ENCODE measurements around the gene CREM. TPM values are rescaled to one million over a fixed set of nuclear protein-coding genes. Genes with fewer than 3 reads are reported as not detected.
A peak's percentile ranks its signal among the peaks of the same experiment; 100 is the strongest.

CREM gene
- total RNA-seq, 2 experiments from 2014 or later, result 102 to 192 TPM

- peak; percentile 3 for DNase-seq
- CTCF ChIA-PET, result interaction anchor here (0.7 to 1.6 kb wide), 2 partner anchors 118 to 388 kb away, joined by 3 read pairs; no protein-coding TSS in a partner anchor
- Mint-ChIP-seq H3K4me1 (no peaks in the 10 kb centered on the region), H3K27me3 (peaks cover 6% of the 10 kb centered on the region), H3K9me3 (ENCODE audit: low read depth) (no peaks in the 10 kb centered on the region), H3K4me3 (no peak overlapping the region), H3K27ac (no peak overlapping the region), H3K36me3 (no peaks in the 10 kb centered on the region)
- no peak for ATAC-seq
These were observed 14.1 kb upstream of the CREM start for GRCh38 chr10:35112571-35112970.

- Mint-ChIP-seq H3K4me3 (no peak overlapping the region), H3K27ac (no peak overlapping the region), H3K9me3 (ENCODE audit: low read depth) (no peaks in the 10 kb centered on the region), H3K4me1 (peaks cover 13% of the 10 kb centered on the region), H3K27me3 (peaks cover 10% of the 10 kb centered on the region), H3K36me3 (no peaks in the 10 kb centered on the region)
- ATAC-seq, result no peak
- no peak for DNase-seq
- CTCF ChIA-PET, result interaction anchor here (0.5 to 8.8 kb wide), 15 partner anchors 17 to 516 kb away, joined by 3 to 111 read pairs (median 4); partner anchors contain the start of gene CUL2
These were observed 7.3 kb upstream of the CREM start for GRCh38 chr10:35119378-35119777.

GRCh38 chr10:35124540-35124939, 2.1 kb upstream of the CREM start:
- Mint-ChIP-seq H3K9me3 (ENCODE audit: low read depth) (no peaks in the 10 kb centered on the region), H3K4me1 (peaks cover 32% of the 10 kb centered on the region), H3K36me3 (peaks cover 14% of the 10 kb centered on the region), H3K27ac (peak overlapping the region; percentile 39), H3K27me3 (no peaks in the 10 kb centered on the region), H3K4me3 (no peak overlapping the region)
- DNase-seq (no peak), ATAC-seq (no peak)
- CTCF ChIA-PET, result interaction anchor here (6.7 to 12.2 kb wide), 2 partner anchors 70 to 93 kb away, joined by 64 to 208 read pairs; no protein-coding TSS in a partner anchor

- Mint-ChIP-seq H3K36me3 (peaks cover 14% of the 10 kb centered on the region), H3K4me1 (peaks cover 44% of the 10 kb centered on the region), H3K9me3 (ENCODE audit: low read depth) (no peaks in the 10 kb centered on the region), H3K27ac (peak overlapping the region; percentile 95), H3K4me3 (peak overlapping the region; percentile 97), H3K27me3 (no peaks in the 10 kb centered on the region)
- CTCF ChIA-PET, result interaction anchor here (0.7 to 12.2 kb wide), 15 partner anchors 9 to 227 kb away, joined by 3 to 208 read pairs (median 5); partner anchors contain the start of gene CUL2
- ATAC-seq, result no peak
- DNase-seq, result no peak
These were observed 550 bp upstream of the CREM start for GRCh38 chr10:35126062-35126529.

GRCh38 chr10:35127289-35127891, 744 bp downstream of the CREM start:
- Mint-ChIP-seq H3K27ac (peak overlapping the region; percentile 95), H3K27me3 (no peaks in the 10 kb centered on the region), H3K4me3 (peak overlapping the region; percentile 97), H3K4me1 (peaks cover 46% of the 10 kb centered on the region), H3K9me3 (ENCODE audit: low read depth) (no peaks in the 10 kb centered on the region), H3K36me3 (peaks cover 14% of the 10 kb centered on the region)
- DNase-seq (peak; percentile 79), ATAC-seq (peak; percentile 17)
- CTCF ChIA-PET, result interaction anchor here (1.3 to 12.2 kb wide), 10 partner anchors 8 to 226 kb away, joined by 3 to 208 read pairs (median 7); no protein-coding TSS in a partner anchor

GRCh38 chr10:35129185-35129674, 2.6 kb downstream of the CREM start:
- H3K9me3 Mint-ChIP-seq (ENCODE audit: low read depth), result no peaks in the 10 kb centered on the region

GRCh38 chr10:35130663-35131062, 4.0 kb downstream of the CREM start:
- CTCF ChIA-PET, result interaction anchor here (6.7 to 12.2 kb wide), 2 partner anchors 64 to 87 kb away, joined by 64 to 208 read pairs; no protein-coding TSS in a partner anchor
- Mint-ChIP-seq H3K4me1 (peaks cover 53% of the 10 kb centered on the region), H3K27me3 (no peaks in the 10 kb centered on the region), H3K4me3 (peak overlapping the region; percentile 82), H3K27ac (peak overlapping the region; percentile 91), H3K36me3 (peaks cover 14% of the 10 kb centered on the region), H3K9me3 (ENCODE audit: low read depth) (no peaks in the 10 kb centered on the region)
- ATAC-seq (no peak), DNase-seq (no peak)

More at GRCh38 chr10:35129185-35129674, 2.6 kb downstream of the CREM start:
- peaks cover 14% of the 10 kb centered on the region for H3K36me3 Mint-ChIP-seq
- peak overlapping the region; percentile 95 for H3K27ac Mint-ChIP-seq
- CTCF ChIA-PET, result interaction anchor here (1.0 to 12.2 kb wide), 5 partner anchors 66 to 89 kb away, joined by 4 to 208 read pairs (median 22); no protein-coding TSS in a partner anchor
- peaks cover 52% of the 10 kb centered on the region for H3K4me1 Mint-ChIP-seq
- peak overlapping the region; percentile 97 for H3K4me3 Mint-ChIP-seq
- no peaks in the 10 kb centered on the region for H3K27me3 Mint-ChIP-seq
- no peak for DNase-seq
- ATAC-seq, result no peak

GRCh38 chr10:35132727-35133126, 6.1 kb downstream of the CREM start:
- no peak for ATAC-seq
- no peaks in the 10 kb centered on the region for H3K27me3 Mint-ChIP-seq
- H3K9me3 Mint-ChIP-seq (ENCODE audit: low read depth), result no peaks in the 10 kb centered on the region
- peak overlapping the region; percentile 91 for H3K27ac Mint-ChIP-seq
- peak overlapping the region; percentile 82 for H3K4me3 Mint-ChIP-seq
- H3K4me1 Mint-ChIP-seq, result peaks cover 61% of the 10 kb centered on the region
- H3K36me3 Mint-ChIP-seq, result peaks cover 12% of the 10 kb centered on the region
- CTCF ChIA-PET, result interaction anchor here (1.1 to 12.2 kb wide), 7 partner anchors 10 to 84 kb away, joined by 3 to 208 read pairs (median 5); no protein-coding TSS in a partner anchor
- DNase-seq, result no peak

- DNase-seq, result no peak
These were observed 6.9 kb downstream of the CREM start for GRCh38 chr10:35133586-35133985.

GRCh38 chr10:35135861-35136260, 9.2 kb downstream of the CREM start:
- ATAC-seq (peak; percentile 24), DNase-seq (peak; percentile 73)
- Mint-ChIP-seq H3K27me3 (no peaks in the 10 kb centered on the region), H3K27ac (peak overlapping the region; percentile 90), H3K36me3 (peaks cover 3% of the 10 kb centered on the region), H3K4me3 (peak overlapping the region; percentile 62), H3K9me3 (ENCODE audit: low read depth) (no peaks in the 10 kb centered on the region), H3K4me1 (peaks cover 41% of the 10 kb centered on the region)
- CTCF ChIA-PET, result interaction anchor here (2.1 to 12.2 kb wide), 3 partner anchors 9 to 81 kb away, joined by 5 to 208 read pairs (median 7); partner anchors contain the start of gene CREM

More at GRCh38 chr10:35133586-35133985, 6.9 kb downstream of the CREM start:
- CTCF ChIA-PET, result interaction anchor here (1.1 to 12.2 kb wide), 5 partner anchors 10 to 83 kb away, joined by 3 to 208 read pairs (median 10); no protein-coding TSS in a partner anchor
- H3K27ac Mint-ChIP-seq, result peak overlapping the region; percentile 91
- H3K27me3 Mint-ChIP-seq, result no peaks in the 10 kb centered on the region
- peak overlapping the region; percentile 12 for H3K4me3 Mint-ChIP-seq
- ATAC-seq, result no peak
- no peaks in the 10 kb centered on the region for H3K9me3 Mint-ChIP-seq (ENCODE audit: low read depth)
- peaks cover 59% of the 10 kb centered on the region for H3K4me1 Mint-ChIP-seq
- H3K36me3 Mint-ChIP-seq, result peaks cover 8% of the 10 kb centered on the region

- Mint-ChIP-seq H3K4me1 (peaks cover 37% of the 10 kb centered on the region), H3K4me3 (peak overlapping the region; percentile 62), H3K27me3 (no peaks in the 10 kb centered on the region), H3K36me3 (peaks cover 3% of the 10 kb centered on the region), H3K27ac (peak overlapping the region; percentile 90), H3K9me3 (ENCODE audit: low read depth) (no peaks in the 10 kb centered on the region)
- DNase-seq (no peak), ATAC-seq (peak; percentile 25)
- CTCF ChIA-PET, result interaction anchor here (2.1 to 12.2 kb wide), 2 partner anchors 9 to 59 kb away, joined by 7 to 208 read pairs; partner anchors contain the start of gene CREM
These were observed 9.7 kb downstream of the CREM start for GRCh38 chr10:35136263-35136815.

GRCh38 chr10:35140126-35140525, 13.5 kb downstream of the CREM start:
- peaks cover 16% of the 10 kb centered on the region for H3K36me3 Mint-ChIP-seq
- no peaks in the 10 kb centered on the region for H3K27me3 Mint-ChIP-seq
- no peak for ATAC-seq
- no peak overlapping the region for H3K4me3 Mint-ChIP-seq
- H3K4me1 Mint-ChIP-seq, result peaks cover 36% of the 10 kb centered on the region
- CTCF ChIA-PET, result interaction anchor here (3.3 kb wide), 1 partner anchor 9 kb away, joined by 10 read pairs; no protein-coding TSS in a partner anchor
- no peak overlapping the region for H3K27ac Mint-ChIP-seq
- DNase-seq, result no peak
- H3K9me3 Mint-ChIP-seq (ENCODE audit: low read depth), result no peaks in the 10 kb centered on the region

GRCh38 chr10:35140727-35141126, 14.1 kb downstream of the CREM start:
- H3K27me3 Mint-ChIP-seq, result no peaks in the 10 kb centered on the region
- H3K36me3 Mint-ChIP-seq, result peaks cover 19% of the 10 kb centered on the region
- H3K4me1 Mint-ChIP-seq, result peaks cover 34% of the 10 kb centered on the region
- H3K4me3 Mint-ChIP-seq, result no peak overlapping the region
- no peak for ATAC-seq
- no peak overlapping the region for H3K27ac Mint-ChIP-seq
- no peaks in the 10 kb centered on the region for H3K9me3 Mint-ChIP-seq (ENCODE audit: low read depth)
- CTCF ChIA-PET, result no interaction called here
- no peak for DNase-seq

All from activated CD8-positive, alpha-beta memory T cell treated with anti-CD3 and anti-CD28 coated beads, Interleukin-2, amount 10 ng/mL, durations not matched to agents 7 days and 5 days (primary cell).